ENCODE measurements around the gene MED27. TPM values are rescaled to one million over a fixed set of nuclear protein-coding genes. Genes with fewer than 3 reads are reported as not detected.

Gene MED27
- total RNA-seq, 1 experiment from 2014 or later: 24.4 TPM

GRCh38 chr9:131860430-131860829 is 219.2 kb downstream of the MED27 start:
- CTCF ChIA-PET: interaction anchor here (0.7 kb wide), 1 partner anchor 66 kb away, joined by 3 read pairs; no protein-coding TSS in a partner anchor
- DNase-seq (ENCODE audit: low read depth, low spot score): no peak
- POLR2A ChIA-PET: no interaction called here

GRCh38 chr9:131858147-131858546 is 221.5 kb downstream of the MED27 start:
- no peak for TF ChIP-seq REST (IDR thresholded peaks at IDR 0.05; ENCODE audit: insufficient read depth in 1 of 2, low read depth in 2 of 2, low read length in 1 of 2)
- TF ChIP-seq TCF7L2 (IDR thresholded peaks at IDR 0.05; ENCODE audit: low read depth, low read length): no peak
- no peak for TF ChIP-seq SIN3A (IDR thresholded peaks at IDR 0.05; ENCODE audit: borderline replicate concordance, insufficient read depth, low read depth, low read length)
- Histone ChIP-seq H3K36me3 (ENCODE audit: control insufficient read depth, insufficient read depth, low read length) (no peaks in the 10 kb centered on the region), H3K27ac (ENCODE audit: low read length) (no peak overlapping the region), H3K4me1 (ENCODE audit: control insufficient read depth, insufficient read depth, low read length) (no peaks in the 10 kb centered on the region), H3K27me3 (ENCODE audit: control insufficient read depth, insufficient read depth, low read length) (no peaks in the 10 kb centered on the region), H3K4me3 (ENCODE audit: low read depth in 2 of 2, low read length in 2 of 2) (no peak overlapping the region), H3K9me3 (ENCODE audit: control insufficient read depth, insufficient read depth, low read depth, low read length) (no peaks in the 10 kb centered on the region)
- no peak for ATAC-seq
- no TSS peak for BruUV-seq (replicated peaks)
- in situ Hi-C loops (cut with HindIII; ENCODE audit: low pct_unique_long_range_greater_than_20kb, low sequenced_read_pairs) (no loop called here), intact Hi-C loops (cut with micrococcal nuclease; ENCODE audit: unreplicated experiment) (no loop called here)
- no peak for DNase-seq (ENCODE audit: low read depth, low spot score)
- ChIA-PET POLR2A (no interaction called here), CTCF (no interaction called here)

More at GRCh38 chr9:131860430-131860829, 219.2 kb downstream of the MED27 start:
- H3K27ac ChIP-seq (ENCODE audit: low read length): no peak overlapping the region
- no TSS peak for BruUV-seq (replicated peaks)
- H3K4me3 ChIP-seq (ENCODE audit: low read depth in 2 of 2, low read length in 2 of 2): no peak overlapping the region
- intact Hi-C loops (cut with micrococcal nuclease; ENCODE audit: unreplicated experiment): no loop called here
- in situ Hi-C loops (cut with HindIII; ENCODE audit: low pct_unique_long_range_greater_than_20kb, low sequenced_read_pairs): no loop called here
- no peaks in the 10 kb centered on the region for H3K4me1 ChIP-seq (ENCODE audit: control insufficient read depth, insufficient read depth, low read length)
- ATAC-seq: no peak
- no peaks in the 10 kb centered on the region for H3K36me3 ChIP-seq (ENCODE audit: control insufficient read depth, insufficient read depth, low read length)
- no peaks in the 10 kb centered on the region for H3K27me3 ChIP-seq (ENCODE audit: control insufficient read depth, insufficient read depth, low read length)
- TF ChIP-seq CTCF (IDR thresholded peaks at IDR 0.05): no peak
- TF ChIP-seq SIN3A (IDR thresholded peaks at IDR 0.05; ENCODE audit: borderline replicate concordance, insufficient read depth, low read depth, low read length): no peak
- no peak for TF ChIP-seq REST (IDR thresholded peaks at IDR 0.05; ENCODE audit: insufficient read depth in 1 of 2, low read depth in 2 of 2, low read length in 1 of 2)
- no peak for TF ChIP-seq POLR2AphosphoS5 (IDR thresholded peaks at IDR 0.05; ENCODE audit: low read depth, low read length)
- TF ChIP-seq TCF7L2 (IDR thresholded peaks at IDR 0.05; ENCODE audit: low read depth, low read length): no peak
- H3K9me3 ChIP-seq (ENCODE audit: control insufficient read depth, insufficient read depth, low read depth, low read length): no peaks in the 10 kb centered on the region

All from Panc1 (cell line).